Keratinocyte (primary cell): ENCODE results near the gene TACR2. TPM values are rescaled to one million over a fixed set of nuclear protein-coding genes. Genes with fewer than 3 reads are reported as not detected.

Source experiments
- DNase-seq: peaks from one replicate; pipeline ENCODE4 v3.0.0-alpha.2; 2011; ENCODE audit warnings: low read depth, missing footprints, low spot score
- FAIRE-seq: peaks from 2 replicates; lab custom pipeline; 2011; peaks lifted over from hg19 to GRCh38; lab: Jason Lieb, UNC
- H2AFZ ChIP-seq: 2 replicates; pipeline ENCODE4 v1.6.0; 2012; ENCODE audit warnings: low read length, control low read depth, inconsistent platforms; ENCODE audit not compliant: control insufficient read depth
- H3K27ac ChIP-seq: 2 replicates; pipeline ENCODE4 v1.5.1; 2011; ENCODE audit warnings: low read length; ENCODE audit not compliant: control insufficient read depth, insufficient read depth
- H3K27me3 ChIP-seq: 3 replicates; pipeline ENCODE4 v1.6.0; 2011; ENCODE audit warnings: low read length; ENCODE audit not compliant: control insufficient read depth, insufficient read depth; ENCODE audit errors: extremely low read depth
- H3K36me3 ChIP-seq, 2 experiments: 2 replicates in 1 of 2; 3 replicates in 1 of 2; pipeline ENCODE4 v1.5.1; 2011; ENCODE audit warnings: low read length in 2 of 2, mild to moderate bottlenecking in 1 of 2; ENCODE audit not compliant: control insufficient read depth in 2 of 2, insufficient read depth in 2 of 2; ENCODE audit errors: extremely low read depth in 1 of 2
- H3K4me1 ChIP-seq: 3 replicates; pipeline ENCODE4 v1.5.1; 2011; ENCODE audit warnings: low read length; ENCODE audit not compliant: control insufficient read depth, insufficient read depth; ENCODE audit errors: extremely low read depth
- H3K4me2 ChIP-seq: 3 replicates; pipeline ENCODE4 v1.6.0; 2011; ENCODE audit warnings: low read depth, low read length; ENCODE audit not compliant: control insufficient read depth, insufficient read depth; ENCODE audit errors: extremely low read depth
- H3K4me3 ChIP-seq, 3 experiments: fragments of 200-600 bp in 1 of 3; sonication (generic) in 1 of 3; 2 replicates in 2 of 3; 3 replicates in 1 of 3; pipeline ENCODE4 v1.5.1; 2011 to 2016; ENCODE audit warnings: low read length in 3 of 3, mild to moderate bottlenecking in 3 of 3, control low read depth in 2 of 3, inconsistent platforms in 1 of 3, low read depth in 1 of 3, mixed read lengths in 1 of 3, mixed run types in 1 of 3, moderate library complexity in 1 of 3; ENCODE audit not compliant: control insufficient read depth in 2 of 3, insufficient read depth in 2 of 3; ENCODE audit errors: extremely low read depth in 1 of 3
- H3K79me2 ChIP-seq: 2 replicates; pipeline ENCODE4 v1.6.0; 2012; ENCODE audit warnings: low read length; ENCODE audit not compliant: control insufficient read depth, insufficient read depth
- H3K9ac ChIP-seq: 3 replicates; pipeline ENCODE4 v1.6.0; 2011; ENCODE audit warnings: low read length; ENCODE audit not compliant: control insufficient read depth, insufficient read depth; ENCODE audit errors: extremely low read depth
- H3K9me1 ChIP-seq: 3 replicates; pipeline ENCODE4 v1.6.0; 2011; ENCODE audit warnings: low read length; ENCODE audit not compliant: control insufficient read depth, insufficient read depth; ENCODE audit errors: extremely low read depth
- H3K9me3 ChIP-seq: 2 replicates; pipeline ENCODE4 v1.5.1; 2012; ENCODE audit warnings: low read depth, low read length; ENCODE audit not compliant: control insufficient read depth
- H4K20me1 ChIP-seq: 3 replicates; pipeline ENCODE4 v1.6.0; 2011; ENCODE audit warnings: low read length; ENCODE audit not compliant: control insufficient read depth, insufficient read depth; ENCODE audit errors: extremely low read depth
- CTCF ChIP-seq, 3 experiments: IDR thresholded peaks in 1 of 3; conservative IDR thresholded peaks in 1 of 3; optimal IDR thresholded peaks in 1 of 3; 2 replicates in 2 of 3; 3 replicates in 1 of 3; pipeline versions ENCODE3 to v1.5.1; 2011; ENCODE audit warnings: low read length in 3 of 3, mild to moderate bottlenecking in 3 of 3, moderate library complexity in 2 of 3, control low read depth in 1 of 3, inconsistent platforms in 1 of 3; ENCODE audit not compliant: insufficient read depth in 2 of 3; ENCODE audit errors: extremely low read depth in 1 of 3
- EZH2 ChIP-seq: IDR thresholded peaks from one replicate; pipeline ENCODE4 v1.6.1; 2012; ENCODE audit warnings: inconsistent platforms, mild to moderate bottlenecking, low read length, moderate library complexity
- dilution Hi-C: fragments of 300-500 bp; cut with MboI; formaldehyde crosslinking; loops from one replicate; pipeline ENCODE4 v1.7.0; 2020; ENCODE audit warnings: low sequenced_read_pairs; ENCODE audit not compliant: extremely low pct_ligation_motif_present
- polyA plus RNA-seq, 5 experiments: library from polyadenylated mRNA; depleted of rRNA in 3 of 5; stranded (reverse) in 3 of 5; stranded (forward) in 1 of 5; unstranded in 1 of 5; fragments of >200 nt; gene quantifications; 1 replicate in 1 of 5; 2 replicates in 3 of 5; 3 replicates in 1 of 5; pipeline versions ENCODE4 v1.2.1 to v1.2.3, GENCODE V29; 2011 to 2012; ENCODE audit warnings: missing spikeins in 2 of 5, low read depth in 1 of 5, low replicate concordance in 1 of 5

TACR2 gene
- polyA plus RNA-seq, 1 donor (not counting 4 experiments of a cell fraction or from before 2014, with no cell fraction given), result 0.07 TPM

DNA sequence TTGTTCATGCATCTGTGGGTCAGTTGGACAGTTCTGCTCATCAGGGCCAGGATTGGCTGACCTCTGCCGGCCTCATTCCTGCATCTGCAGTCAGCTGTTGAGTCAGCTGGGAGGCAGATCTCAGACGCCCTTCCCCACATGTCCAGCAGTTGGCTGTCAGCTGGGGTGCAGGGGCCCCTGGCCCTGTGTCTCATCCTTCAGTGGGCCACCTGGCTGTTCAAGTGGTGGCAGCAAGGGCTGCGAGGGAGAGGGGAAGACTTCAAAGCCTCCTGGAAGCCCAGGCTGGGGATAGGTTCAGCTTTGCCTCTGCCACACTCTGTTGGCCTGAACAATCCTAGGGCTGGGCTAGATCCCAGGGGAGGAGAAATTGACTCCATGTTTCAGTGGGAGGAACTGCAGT lies 33.2 kb downstream of the TACR2 start:
- H3K4me3 ChIP-seq, result no peak overlapping the region
- peaks cover 35 to 48% of the 10 kb centered on the region in 2 experiments for H3K36me3 ChIP-seq
- H3K79me2 ChIP-seq, result no peaks in the 10 kb centered on the region
- H3K9ac ChIP-seq, result no peak overlapping the region
- H3K27me3 ChIP-seq, result no peaks in the 10 kb centered on the region
- H2AFZ ChIP-seq, result no peak overlapping the region
- H3K27ac ChIP-seq, result no peak overlapping the region
- peaks cover 46% of the 10 kb centered on the region for H3K4me1 ChIP-seq
- H3K9me1 ChIP-seq, result peaks cover 2% of the 10 kb centered on the region
- DNase-seq, result no peak
- H3K4me2 ChIP-seq, result no peak overlapping the region
- dilution Hi-C loops, result no loop called here
- TF ChIP-seq EZH2, result no peak
- TF ChIP-seq CTCF (optimal IDR thresholded peaks at IDR 0.05 in 1 of 3, IDR thresholded peaks at IDR 0.05 in 1 of 3, conservative IDR thresholded peaks at IDR 0.05 in 1 of 3; ENCODE audit: extremely low read depth in 1 of 3, insufficient read depth in 2 of 3, low read length in 3 of 3), result peak in 1 of 3 experiments; percentile 15
- no peaks in the 10 kb centered on the region for H3K9me3 ChIP-seq
- H4K20me1 ChIP-seq, result peaks cover 3% of the 10 kb centered on the region
- no peak for FAIRE-seq

DNA sequence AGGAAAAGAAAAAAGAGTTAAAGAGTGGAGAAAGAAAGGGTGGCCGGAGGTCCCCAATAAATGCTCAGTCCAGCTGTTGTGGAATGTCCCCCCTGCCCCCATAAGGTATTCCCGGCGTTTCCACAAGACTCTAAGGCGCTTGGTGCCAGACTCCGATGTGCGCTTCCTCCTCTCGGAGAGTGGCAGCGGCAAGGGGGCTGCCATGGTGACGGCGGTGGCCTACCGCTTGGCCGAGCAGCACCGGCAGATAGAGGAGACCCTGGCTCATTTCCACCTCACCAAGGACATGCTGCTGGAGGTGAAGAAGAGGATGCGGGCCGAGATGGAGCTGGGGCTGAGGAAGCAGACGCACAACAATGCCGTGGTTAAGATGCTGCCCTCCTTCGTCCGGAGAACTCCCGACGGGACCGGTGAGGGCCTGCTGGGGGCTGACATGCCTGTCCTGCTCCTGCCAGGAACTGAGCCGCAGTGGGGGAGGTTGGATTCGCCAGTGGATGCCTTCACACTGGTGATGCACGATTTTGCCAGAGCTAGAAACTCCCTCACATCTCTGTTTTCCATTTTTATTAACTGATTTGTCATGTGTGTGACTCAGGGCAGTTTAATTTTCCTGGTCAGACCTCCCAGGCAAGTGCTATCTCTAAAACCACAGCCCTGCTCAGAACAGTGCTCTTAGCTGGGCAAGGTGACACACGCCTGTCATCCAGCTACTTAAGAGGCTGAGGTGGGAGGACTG lies 34.2 kb downstream of the TACR2 start:
- peak; percentile 73 for DNase-seq
- no peak overlapping the region for H3K4me3 ChIP-seq
- peaks cover 37 to 46% of the 10 kb centered on the region in 2 experiments for H3K36me3 ChIP-seq
- no peaks in the 10 kb centered on the region for H3K27me3 ChIP-seq
- H3K9me3 ChIP-seq, result no peaks in the 10 kb centered on the region
- H4K20me1 ChIP-seq, result peaks cover 3% of the 10 kb centered on the region
- no peak overlapping the region for H3K9ac ChIP-seq
- dilution Hi-C loops, result no loop called here
- H3K27ac ChIP-seq, result peak overlapping the region; percentile 47
- peaks cover 47% of the 10 kb centered on the region for H3K4me1 ChIP-seq
- no peak overlapping the region for H2AFZ ChIP-seq
- TF ChIP-seq CTCF (optimal IDR thresholded peaks at IDR 0.05 in 1 of 3, IDR thresholded peaks at IDR 0.05 in 1 of 3, conservative IDR thresholded peaks at IDR 0.05 in 1 of 3; ENCODE audit: extremely low read depth in 1 of 3, insufficient read depth in 2 of 3, low read length in 3 of 3), result no peak
- no peak for TF ChIP-seq EZH2
- H3K9me1 ChIP-seq, result peaks cover 2% of the 10 kb centered on the region
- peak; percentile 78 for FAIRE-seq
- H3K4me2 ChIP-seq, result peak overlapping the region; percentile 17
- no peaks in the 10 kb centered on the region for H3K79me2 ChIP-seq
